C4-2B (cell line): ENCODE data around the gene C13orf42.

Experiments
- H3K27ac ChIP-seq: fragments of 450-650 bp; 2 replicates; pipeline ENCODE4 v1.5.1; 2017
- CTCF ChIP-seq: fragments of 450-650 bp; conservative IDR thresholded peaks from 2 replicates; pipeline ENCODE4 v1.5.1; 2017; ENCODE audit warnings: mild to moderate bottlenecking
- ZFX ChIP-seq: fragments of 450-650 bp; IDR thresholded peaks from 2 replicates; pipeline ENCODE4 v1.6.1; 2017

C13orf42 gene

GRCh38 chr13:51032831-51033230, 78.2 kb downstream of the C13orf42 start:
- no peak overlapping the region for H3K27ac ChIP-seq
- no peak for TF ChIP-seq ZFX
- TF ChIP-seq CTCF, result no peak
